COLO829 (cell line): Measurements from ENCODE around the gene NWD2.

Experiments
- DNase-seq: peaks from one replicate; pipeline ENCODE4 v3.0.0; 2012; ENCODE audit warnings: low spot score

The NWD2 gene

GRCh38 chr4:37439809-37440474, 195.4 kb downstream of the NWD2 start:
- DNase-seq = no peak

- DNase-seq = no peak
Measured at GRCh38 chr4:37440501-37440900, 196.0 kb downstream of the NWD2 start.

- DNase-seq = no peak
Measured at GRCh38 chr4:37441231-37442061, 196.9 kb downstream of the NWD2 start.

- DNase-seq = no peak
Measured at GRCh38 chr4:37442062-37442323, 197.4 kb downstream of the NWD2 start.

GRCh38 chr4:37443137-37443536, 198.6 kb downstream of the NWD2 start:
- no peak for DNase-seq

- DNase-seq = no peak
Measured at GRCh38 chr4:37445023-37445422, 200.5 kb downstream of the NWD2 start.

GRCh38 chr4:37446016-37446415, 201.5 kb downstream of the NWD2 start:
- DNase-seq = no peak

GRCh38 chr4:37447886-37448285, 203.3 kb downstream of the NWD2 start:
- no peak for DNase-seq

- DNase-seq = no peak
Measured at GRCh38 chr4:37450309-37450708, 205.8 kb downstream of the NWD2 start.

- no peak for DNase-seq
Measured at GRCh38 chr4:37450911-37451310, 206.4 kb downstream of the NWD2 start.

GRCh38 chr4:37451656-37452055, 207.1 kb downstream of the NWD2 start:
- no peak for DNase-seq

- DNase-seq = peak; percentile 47
Measured at GRCh38 chr4:37452952-37453280, 208.4 kb downstream of the NWD2 start.

- DNase-seq = no peak
Measured at GRCh38 chr4:37453281-37453998, 208.9 kb downstream of the NWD2 start.

GRCh38 chr4:37453999-37454800, 209.7 kb downstream of the NWD2 start:
- DNase-seq = no peak

- no peak for DNase-seq
Measured at GRCh38 chr4:37455301-37456131, 211.0 kb downstream of the NWD2 start.

- DNase-seq = no peak
Measured at GRCh38 chr4:37461801-37462200, 217.3 kb downstream of the NWD2 start.

GRCh38 chr4:37463033-37463856, 218.7 kb downstream of the NWD2 start:
- DNase-seq = no peak

GRCh38 chr4:37464373-37465128, 220.0 kb downstream of the NWD2 start:
- no peak for DNase-seq

- no peak for DNase-seq
Measured at GRCh38 chr4:37465296-37465695, 220.8 kb downstream of the NWD2 start.

GRCh38 chr4:37465845-37466244, 221.3 kb downstream of the NWD2 start:
- DNase-seq = no peak
